Epithelial cell of esophagus (primary cell): ENCODE measurements around the gene CLDN3.
"Not testable (repeated sequence)": the region's sequence is repeated elsewhere in the genome, so short reads cannot be mapped to it uniquely, and the experiment has no call there.

Source experiments
- DNase-seq: peaks from one replicate; pipeline ENCODE4 v3.0.0; 2010; ENCODE audit warnings: low read depth
- H3K4me3 ChIP-seq: 2 replicates; pipeline ENCODE4 v1.5.1; 2011; ENCODE audit warnings: mild to moderate bottlenecking, low read length, control low read depth
- TF ChIP-seq, protein P1 (sequence below): IDR thresholded peaks from 2 replicates; pipeline ENCODE4 v1.5.1; 2011; ENCODE audit warnings: low read depth, mild to moderate bottlenecking, low read length, control low read depth, inconsistent platforms; ENCODE audit not compliant: insufficient read depth; ENCODE audit errors: missing control alignments

CLDN3 gene

DNA sequence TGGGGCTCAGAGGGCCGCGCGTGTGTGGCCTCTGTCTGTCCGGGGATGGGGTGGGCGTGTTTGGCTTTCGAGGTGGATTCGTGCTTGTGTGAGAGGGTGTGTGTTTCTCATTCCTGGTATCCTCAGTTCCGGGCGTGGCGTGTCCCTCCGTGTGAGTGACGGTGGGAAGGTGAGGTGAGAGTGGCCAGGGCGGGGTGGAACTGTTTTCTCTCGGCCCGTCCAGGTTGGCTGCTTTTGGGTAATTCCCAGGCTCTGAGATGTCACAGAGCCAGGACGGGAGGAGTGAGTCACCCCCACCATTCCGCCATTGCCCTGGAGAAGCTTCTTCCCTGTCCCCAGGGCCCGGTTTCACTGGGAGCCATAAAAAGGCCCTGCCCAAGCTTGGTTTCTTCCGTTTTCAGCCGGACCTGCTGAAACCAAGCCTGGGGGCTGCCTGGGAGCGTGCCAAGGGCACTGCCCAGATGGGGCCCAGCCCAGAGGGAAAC, 39.4 kb upstream of the CLDN3 start:
- peak; percentile 87 for DNase-seq
- no peak overlapping the region for H3K4me3 ChIP-seq
- TF ChIP-seq, protein P1, sequence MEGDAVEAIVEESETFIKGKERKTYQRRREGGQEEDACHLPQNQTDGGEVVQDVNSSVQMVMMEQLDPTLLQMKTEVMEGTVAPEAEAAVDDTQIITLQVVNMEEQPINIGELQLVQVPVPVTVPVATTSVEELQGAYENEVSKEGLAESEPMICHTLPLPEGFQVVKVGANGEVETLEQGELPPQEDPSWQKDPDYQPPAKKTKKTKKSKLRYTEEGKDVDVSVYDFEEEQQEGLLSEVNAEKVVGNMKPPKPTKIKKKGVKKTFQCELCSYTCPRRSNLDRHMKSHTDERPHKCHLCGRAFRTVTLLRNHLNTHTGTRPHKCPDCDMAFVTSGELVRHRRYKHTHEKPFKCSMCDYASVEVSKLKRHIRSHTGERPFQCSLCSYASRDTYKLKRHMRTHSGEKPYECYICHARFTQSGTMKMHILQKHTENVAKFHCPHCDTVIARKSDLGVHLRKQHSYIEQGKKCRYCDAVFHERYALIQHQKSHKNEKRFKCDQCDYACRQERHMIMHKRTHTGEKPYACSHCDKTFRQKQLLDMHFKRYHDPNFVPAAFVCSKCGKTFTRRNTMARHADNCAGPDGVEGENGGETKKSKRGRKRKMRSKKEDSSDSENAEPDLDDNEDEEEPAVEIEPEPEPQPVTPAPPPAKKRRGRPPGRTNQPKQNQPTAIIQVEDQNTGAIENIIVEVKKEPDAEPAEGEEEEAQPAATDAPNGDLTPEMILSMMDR: no peak

DNA sequence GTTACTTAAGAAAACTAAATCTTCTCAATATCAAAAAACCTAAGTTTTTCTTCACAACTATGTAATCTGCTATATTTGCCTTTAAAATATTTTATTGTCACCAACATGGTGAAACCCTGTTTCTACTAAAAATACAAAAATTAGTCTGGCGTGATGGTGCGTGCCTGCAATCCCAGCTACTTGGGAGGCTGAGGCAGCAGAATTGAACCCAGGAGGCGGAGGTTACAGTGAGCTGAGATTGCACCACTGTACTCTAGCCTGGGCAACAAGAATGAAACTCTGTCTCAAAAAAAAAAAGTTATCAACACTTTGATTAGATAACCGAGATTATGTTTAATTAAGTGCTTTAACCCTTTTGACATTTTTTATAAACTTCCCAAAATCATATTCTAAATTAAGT, 32.4 kb upstream of the CLDN3 start:
- TF ChIP-seq, protein P1: no peak
- no peak overlapping the region for H3K4me3 ChIP-seq
- DNase-seq: no peak

DNA sequence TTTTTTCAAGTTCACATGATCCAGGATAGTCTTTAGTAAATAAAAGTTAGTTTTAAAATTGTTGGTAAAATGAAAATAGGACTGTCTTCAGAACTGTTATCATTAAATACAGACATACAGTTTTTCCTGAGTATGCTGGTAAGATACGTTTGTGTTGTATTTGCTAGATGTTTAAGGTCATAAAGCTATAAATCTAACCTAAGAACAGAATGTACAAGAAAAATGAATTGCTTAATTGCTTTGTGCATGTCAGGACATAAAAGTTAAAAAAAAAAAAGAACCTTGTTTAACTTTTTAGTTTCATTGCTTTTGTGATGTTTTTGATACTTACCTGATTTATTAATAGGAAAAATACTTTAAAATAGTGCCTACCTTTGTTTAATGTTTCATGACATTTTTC, 31.5 kb upstream of the CLDN3 start:
- TF ChIP-seq, protein P1: no peak
- no peak overlapping the region for H3K4me3 ChIP-seq
- DNase-seq: no peak

DNA sequence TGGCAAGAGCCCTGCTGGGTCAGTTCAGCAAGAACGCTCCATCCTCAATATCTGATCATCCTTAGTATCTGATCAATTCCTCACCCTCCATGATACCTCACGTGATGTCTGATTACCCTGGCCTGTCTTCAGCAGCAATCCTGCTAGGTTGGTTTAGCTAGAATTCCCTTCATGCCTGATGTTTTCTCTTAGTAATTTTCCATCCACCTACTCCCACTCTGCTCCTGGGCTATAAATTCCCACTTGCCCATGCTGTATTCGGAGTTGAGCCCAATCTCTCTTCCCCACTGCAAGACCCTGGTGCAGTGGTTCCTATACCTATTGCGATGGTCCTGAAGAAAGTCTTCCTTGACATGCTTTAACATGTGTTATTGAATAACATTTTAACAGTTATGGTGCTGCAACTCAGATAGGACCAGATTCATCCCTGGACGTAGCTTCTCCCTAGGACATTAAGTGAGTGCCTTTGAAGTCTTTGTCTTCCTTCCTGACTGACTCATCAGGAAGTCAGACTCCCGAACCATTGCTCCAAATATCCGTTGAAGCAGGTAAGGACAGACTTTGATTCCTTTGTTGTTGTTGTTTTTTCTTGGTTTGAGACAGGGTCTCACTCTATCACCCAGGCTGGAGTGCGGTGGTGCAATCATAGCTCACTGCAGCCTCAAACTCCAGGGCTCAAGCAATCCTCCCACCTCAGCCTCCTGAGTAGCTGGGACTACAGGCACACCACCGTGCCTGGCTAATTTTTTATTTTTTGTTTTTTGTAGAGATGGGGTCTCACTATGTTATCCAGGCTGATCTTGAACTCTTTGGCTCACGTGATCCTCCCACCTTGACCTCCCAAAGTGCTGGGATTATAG, 29.4 kb upstream of the CLDN3 start:
- TF ChIP-seq, protein P1: no peak
- DNase-seq: peak; percentile 46
- no peak overlapping the region for H3K4me3 ChIP-seq

DNA sequence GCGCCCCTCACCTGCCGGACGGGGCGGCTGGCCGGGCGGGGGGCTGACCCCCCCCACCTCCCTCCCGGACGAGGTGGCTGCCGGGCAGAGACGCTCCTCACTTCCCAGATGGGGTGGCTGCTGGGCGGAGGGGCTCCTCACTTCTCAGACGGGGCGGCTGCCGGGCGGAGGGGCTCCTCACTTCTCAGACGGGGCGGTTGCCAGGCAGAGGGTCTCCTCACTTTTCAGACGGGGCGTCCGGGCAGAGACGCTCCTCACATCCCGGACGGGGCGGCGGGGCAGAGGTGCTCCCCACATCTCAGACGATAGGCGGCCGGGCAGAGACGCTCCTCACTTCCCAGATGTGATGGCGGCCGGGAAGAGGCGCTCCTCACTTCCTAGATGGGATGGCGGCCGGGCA, 27.1 kb upstream of the CLDN3 start:
- DNase-seq: not testable (repeated sequence)

DNA sequence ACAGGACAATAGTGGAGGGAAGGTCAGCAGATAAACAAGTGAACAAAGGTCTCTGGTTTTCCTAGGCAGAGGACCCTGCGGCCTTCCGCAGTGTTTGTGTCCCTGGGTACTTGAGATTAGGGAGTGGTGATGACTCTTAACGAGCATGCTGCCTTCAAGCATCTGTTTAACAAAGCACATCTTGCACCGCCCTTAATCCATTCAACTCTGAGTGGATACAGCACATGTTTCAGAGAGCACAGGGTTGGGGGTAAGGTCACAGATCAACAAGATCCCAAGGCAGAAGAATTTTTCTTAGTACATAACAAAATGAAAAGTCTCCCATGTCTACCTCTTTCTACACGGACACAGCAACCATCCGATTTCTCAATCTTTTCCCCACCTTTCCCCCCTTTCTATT, 26.6 kb upstream of the CLDN3 start:
- not testable (repeated sequence) for DNase-seq, H3K4me3 ChIP-seq

More for the DNA sequence above, 27.1 kb upstream of the CLDN3 start:
- not testable (repeated sequence) for H3K4me3 ChIP-seq

DNA sequence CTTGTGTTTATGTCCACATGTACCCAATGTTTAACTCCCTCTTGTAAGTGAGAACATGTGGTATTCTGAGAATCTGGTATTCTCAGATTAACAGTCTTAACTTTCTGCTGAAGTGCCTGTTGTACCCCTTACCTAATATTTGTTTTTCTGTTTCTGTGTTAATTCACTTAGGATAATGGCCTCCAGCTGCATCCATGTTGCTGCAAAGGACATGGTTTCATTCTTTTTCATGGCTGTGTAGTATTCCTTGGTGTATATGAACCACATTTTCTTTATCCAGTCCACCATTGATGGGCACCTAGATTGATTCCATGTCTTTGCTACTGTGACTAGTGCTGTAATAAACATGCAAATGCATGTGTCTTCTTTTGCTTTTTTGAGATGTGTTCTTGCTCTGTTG, 25.1 kb upstream of the CLDN3 start:
- H3K4me3 ChIP-seq, DNase-seq: not testable (repeated sequence)

DNA sequence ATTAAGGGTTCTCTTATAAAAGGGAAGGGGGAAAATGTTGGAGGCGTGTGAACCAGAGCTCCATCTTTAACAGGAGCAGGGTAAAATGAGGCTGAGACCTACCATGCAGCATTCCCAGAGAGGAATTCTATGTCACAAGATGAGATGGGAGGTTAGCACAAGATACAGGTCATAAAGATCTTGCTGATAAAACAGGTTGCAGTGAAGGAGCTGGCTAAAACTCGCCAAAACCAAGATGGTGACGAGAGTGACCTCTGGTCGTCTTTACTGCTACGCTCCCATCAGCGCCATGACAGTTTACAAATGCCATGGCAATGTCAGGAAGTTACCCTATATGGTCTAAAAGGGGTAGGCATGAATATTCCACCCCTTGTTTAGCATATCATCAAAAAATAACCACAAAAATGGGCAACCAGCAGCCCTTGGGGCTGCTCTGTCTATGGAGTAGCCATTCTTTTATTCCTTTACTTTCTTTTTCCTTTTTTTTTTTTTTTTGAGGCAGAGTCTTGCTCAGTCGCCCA, 21.2 kb upstream of the CLDN3 start:
- H3K4me3 ChIP-seq, DNase-seq: not testable (repeated sequence)

DNA sequence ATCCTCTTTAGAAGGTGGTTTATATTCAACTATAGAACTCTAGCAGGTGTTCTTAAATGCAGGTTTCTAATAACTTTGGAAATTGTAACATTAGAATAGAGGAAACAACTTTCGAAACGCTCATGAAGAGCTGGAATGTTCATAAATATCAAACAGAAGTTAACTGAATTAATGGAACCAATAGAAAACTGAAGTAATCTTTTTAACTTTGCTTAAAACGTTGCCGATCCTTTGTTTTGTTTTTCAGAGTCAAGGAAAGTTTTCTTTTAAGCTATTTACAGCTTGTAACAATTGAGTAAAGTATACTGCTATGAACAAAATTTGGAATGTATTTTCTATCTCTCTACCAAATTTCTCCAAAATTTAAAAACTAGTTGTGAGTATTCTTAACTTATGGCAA, 19.0 kb upstream of the CLDN3 start:
- TF ChIP-seq, protein P1: no peak
- DNase-seq: no peak
- no peak overlapping the region for H3K4me3 ChIP-seq

DNA sequence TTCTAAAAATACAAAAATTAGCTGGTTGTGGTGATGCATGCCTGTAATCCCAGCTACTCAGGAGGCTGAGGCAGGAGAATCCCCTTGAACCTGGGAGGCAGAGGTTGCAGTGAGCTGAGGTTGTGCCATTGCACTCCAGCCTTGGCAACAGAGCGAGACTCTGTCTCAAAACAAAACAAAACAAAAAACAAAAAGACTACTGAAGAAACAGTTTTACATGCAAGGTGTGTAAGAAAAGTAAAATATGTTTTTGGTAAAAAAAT, 17.6 kb upstream of the CLDN3 start:
- not testable (repeated sequence) for H3K4me3 ChIP-seq, DNase-seq
